NCI-H2107 treated with DMSO at 0.1 percent for 48 hours (cell line): ENCODE results near the gene SASH3.

Source experiments
- DNase-seq: peaks from one replicate; lab custom pipeline; 2025; ENCODE audit not compliant: unreplicated experiment; lab: John Stamatoyannopoulos, UW

Gene SASH3

GRCh38 chrX:129781680-129782495, 2.1 kb downstream of the SASH3 start:
- DNase-seq, result no peak

DNA sequence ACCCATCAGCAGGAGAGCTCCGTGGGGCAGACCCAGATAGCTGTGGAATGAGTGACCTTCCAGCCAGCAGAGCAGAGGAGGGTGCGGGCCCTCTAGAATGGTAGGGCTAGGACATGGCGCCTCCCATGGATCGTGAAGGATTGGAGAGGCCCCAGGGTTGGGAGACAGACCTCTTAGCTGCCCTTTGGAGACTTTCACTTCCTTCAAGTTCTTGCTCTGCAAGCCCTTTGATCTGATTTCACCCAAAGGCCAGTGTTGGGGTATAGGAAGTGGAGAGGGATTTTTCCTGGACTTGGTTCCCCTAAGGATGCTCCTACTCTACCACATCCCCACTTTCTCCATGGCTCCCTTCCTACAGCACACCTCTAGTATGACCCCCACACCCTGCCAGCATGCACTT, 3.0 kb downstream of the SASH3 start:
- DNase-seq, result no peak

GRCh38 chrX:129783291-129783713, 3.6 kb downstream of the SASH3 start:
- no peak for DNase-seq

GRCh38 chrX:129784371-129784770, 4.6 kb downstream of the SASH3 start:
- no peak for DNase-seq

GRCh38 chrX:129785160-129785947, 5.6 kb downstream of the SASH3 start:
- no peak for DNase-seq

DNA sequence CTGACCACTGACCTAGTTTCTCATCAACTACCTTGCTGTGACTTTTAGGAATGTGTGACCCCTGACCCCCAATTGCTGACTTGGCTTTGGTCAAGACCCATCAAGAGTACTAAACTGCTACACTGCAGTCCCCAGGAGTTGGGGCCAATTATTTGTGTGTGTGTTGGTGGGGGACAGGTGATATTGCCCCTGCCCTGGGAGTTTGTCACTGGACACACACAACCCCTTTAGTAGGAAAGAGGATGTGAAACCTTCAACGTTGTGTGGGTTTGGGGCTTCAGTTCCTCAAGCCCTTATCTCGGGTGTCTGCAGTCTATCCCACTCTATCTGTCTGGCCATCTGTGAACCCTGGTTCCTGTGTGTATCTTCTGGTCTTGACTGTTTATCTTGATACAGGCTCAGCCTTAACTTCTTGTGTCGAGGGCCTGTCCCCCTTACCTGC, 6.5 kb downstream of the SASH3 start:
- DNase-seq, result no peak

DNA sequence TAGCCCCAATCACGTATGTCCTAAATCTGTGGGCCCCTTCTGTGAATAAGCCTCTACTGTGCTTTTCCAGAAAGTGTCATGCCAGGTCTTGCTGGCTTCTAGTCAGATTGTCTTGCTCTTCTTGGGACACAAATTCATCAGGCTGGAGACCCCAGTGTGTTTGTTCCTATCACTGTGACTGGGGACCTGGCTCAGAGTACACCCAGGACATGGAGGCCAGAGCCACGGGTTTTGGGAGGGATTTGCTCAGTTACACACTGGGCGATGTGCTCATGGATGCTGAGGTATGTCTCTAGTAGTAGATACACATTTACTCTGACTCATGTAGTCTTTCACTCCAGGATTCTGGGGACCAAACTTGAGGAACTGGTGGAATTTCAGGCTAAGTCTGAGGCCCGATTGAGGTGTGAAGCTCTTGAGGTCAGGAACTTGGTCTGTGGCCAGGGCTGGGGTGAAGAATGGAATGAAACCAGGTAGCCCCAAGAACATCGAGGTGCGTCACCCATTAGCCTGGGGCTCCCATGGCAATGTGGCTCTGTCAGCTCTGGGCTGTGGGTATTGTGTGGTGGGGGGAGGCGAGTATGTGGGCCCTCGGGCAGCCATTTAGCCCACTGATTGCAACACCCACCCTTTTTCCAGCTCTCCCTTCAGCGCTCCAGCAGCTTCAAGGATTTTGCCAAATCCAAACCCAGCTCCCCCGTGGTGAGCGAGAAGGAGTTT, 7.7 kb downstream of the SASH3 start:
- DNase-seq, result no peak

DNA sequence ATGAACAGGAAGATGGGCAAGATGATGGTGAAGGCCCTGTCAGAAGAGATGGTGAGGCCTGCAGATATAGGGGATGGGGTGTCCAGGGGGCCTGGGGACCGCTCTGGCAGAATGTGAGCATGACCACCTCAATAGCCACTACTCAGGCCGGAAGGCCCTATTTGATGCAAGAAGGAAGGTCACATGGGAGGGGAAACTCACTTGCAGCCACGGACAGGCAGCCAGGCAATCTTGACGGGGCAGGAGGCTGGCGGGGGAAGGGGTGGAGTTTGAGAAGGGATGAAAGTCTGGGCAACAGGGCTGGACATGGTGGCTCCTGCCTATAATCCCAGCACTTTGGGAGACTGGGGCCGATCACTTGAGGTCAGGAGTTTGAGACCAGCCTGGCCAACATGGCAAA, 8.8 kb downstream of the SASH3 start:
- no peak for DNase-seq

GRCh38 chrX:129790146-129790545, 10.4 kb downstream of the SASH3 start:
- no peak for DNase-seq

DNA sequence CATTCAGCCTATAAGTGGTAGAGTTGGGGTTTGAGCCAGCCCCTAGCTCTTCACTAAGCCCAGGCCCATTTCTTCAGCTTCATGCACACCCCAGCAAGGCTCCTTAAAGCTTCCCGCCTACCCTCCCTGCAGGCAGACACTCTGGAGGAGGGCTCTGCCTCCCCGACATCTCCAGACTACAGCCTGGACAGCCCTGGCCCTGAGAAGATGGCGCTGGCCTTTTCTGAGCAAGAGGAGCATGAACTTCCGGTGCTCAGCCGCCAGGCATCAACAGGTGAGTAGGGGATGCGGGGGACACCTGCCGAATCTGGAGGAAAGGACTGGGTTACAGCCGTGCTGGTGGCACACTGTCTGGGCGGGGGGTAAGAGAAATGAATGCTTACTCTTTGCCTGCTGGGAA, 11.1 kb downstream of the SASH3 start:
- DNase-seq, result no peak

- no peak for DNase-seq
Measured at GRCh38 chrX:129791336-129791735, 11.6 kb downstream of the SASH3 start.

- DNase-seq, result peak; percentile 75
Measured at GRCh38 chrX:129791961-129792570, 12.3 kb downstream of the SASH3 start.

DNA sequence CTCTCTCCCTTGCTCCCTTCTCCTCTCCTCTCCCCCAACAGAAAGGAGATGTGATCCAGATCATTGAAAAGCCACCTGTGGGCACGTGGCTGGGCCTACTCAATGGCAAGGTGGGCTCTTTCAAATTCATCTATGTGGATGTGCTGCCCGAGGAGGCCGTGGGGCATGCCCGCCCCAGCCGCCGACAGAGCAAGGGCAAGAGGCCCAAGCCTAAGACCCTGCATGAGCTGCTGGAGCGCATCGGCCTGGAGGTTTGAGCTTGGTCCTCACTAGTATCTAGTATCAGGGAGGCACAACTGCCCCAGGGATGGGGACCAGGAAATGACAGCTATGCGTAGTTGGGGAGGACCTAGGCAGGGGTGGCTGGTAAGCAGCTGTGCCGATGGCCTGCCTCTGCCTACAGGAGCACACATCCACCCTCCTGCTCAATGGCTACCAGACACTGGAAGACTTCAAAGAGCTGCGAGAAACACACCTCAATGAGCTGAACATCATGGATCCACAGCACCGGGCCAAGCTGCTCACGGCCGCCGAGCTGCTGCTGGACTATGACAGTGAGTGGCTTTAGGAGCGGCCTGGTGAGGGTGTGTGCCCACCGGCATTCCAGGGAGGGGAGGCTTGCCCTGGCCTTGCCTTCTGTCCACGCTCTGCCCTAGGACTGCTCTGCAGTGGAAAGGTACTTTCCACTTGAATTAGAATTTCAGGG, 13.0 kb downstream of the SASH3 start:
- DNase-seq, result no peak

GRCh38 chrX:129793604-129794191, 13.9 kb downstream of the SASH3 start:
- peak; percentile 49 for DNase-seq

DNA sequence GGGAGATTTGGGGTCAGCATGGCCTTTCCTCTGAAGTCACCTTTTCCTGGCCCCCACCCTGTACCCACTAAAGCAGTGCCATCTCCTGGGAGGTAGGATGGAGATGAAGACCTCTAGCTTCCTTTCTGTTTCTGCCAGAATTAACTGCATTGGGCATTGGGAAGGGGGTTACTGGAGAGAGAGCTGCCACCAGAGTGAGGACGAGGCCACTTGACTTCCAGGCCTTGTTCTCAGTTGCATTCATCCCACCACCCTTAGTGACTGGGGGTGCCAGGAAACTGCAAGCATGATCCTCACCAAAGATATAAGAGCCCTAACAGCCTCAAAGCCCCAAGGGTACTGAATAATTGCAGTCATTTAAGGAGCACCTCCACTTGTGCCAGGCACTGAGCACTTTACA, 15.8 kb downstream of the SASH3 start:
- no peak for DNase-seq

GRCh38 chrX:129797251-129797906, 17.6 kb downstream of the SASH3 start:
- DNase-seq, result no peak

DNA sequence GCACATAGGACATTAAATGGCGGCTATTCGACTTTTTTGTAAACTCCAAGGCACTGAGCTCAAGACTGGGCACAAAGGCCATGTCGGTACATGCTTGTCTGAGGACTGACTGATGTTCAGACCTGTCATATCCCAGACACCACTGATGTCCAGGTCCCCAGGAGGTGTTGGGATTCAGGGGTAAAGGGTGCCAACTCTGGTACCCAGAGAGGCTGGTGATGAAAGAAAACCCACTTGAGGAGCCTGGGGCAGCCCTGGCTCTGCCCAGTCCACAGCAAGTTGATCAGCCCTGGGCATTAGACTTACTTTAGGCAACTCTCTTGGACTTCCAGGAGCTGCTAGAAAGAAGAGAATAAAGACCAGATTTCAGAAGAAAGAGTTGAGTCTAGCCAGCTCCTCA, 18.7 kb downstream of the SASH3 start:
- no peak for DNase-seq

DNA sequence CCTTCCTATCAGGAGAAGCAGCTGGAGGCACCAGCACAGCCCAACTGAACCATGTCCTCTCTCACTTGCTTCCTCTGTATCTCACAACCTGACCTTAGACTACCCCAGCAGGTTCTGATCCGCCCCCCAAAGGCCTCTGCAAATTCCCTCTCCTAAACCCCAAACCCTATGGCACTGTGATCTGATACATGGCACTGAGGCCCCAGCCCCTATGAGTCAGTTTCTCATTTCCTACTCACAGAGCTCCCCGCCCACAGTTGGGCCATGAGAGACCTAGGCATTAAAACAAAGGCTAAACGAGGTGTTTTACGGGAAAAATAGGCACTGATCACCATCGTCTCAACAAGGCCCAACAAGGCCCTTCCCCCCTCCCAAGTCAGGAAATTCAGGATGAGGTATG, 19.1 kb downstream of the SASH3 start:
- no peak for DNase-seq

DNA sequence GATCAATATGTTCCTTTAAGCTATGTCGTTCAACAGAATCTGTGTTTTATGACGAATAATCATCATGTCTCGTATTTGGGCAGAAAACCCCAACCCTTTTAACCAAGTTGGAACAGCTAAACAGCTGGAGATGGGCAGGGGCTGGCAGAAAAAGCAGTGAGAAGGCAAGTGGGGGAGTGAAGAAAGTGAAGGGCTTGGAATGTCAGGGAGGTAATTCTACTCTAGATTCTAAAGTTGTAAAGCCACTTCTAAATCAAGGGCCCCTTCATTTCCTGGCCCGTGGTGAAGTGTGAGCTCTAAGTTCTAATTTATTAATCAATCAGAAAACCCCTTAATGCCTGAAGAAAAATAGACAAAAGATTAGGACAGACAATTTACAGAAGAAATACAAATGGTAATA, 20.4 kb downstream of the SASH3 start:
- DNase-seq, result no peak

GRCh38 chrX:129802863-129803262, 23.1 kb downstream of the SASH3 start:
- DNase-seq, result no peak
